WTC11 (cell line): ENCODE data around the gene PCGF1. TPM values are rescaled to one million over a fixed set of nuclear protein-coding genes. Genes with fewer than 3 reads are reported as not detected.

Experiments
- ATAC-seq: fragments of 200-7000 bp; cut with Tn5 transposase; 2 replicates; pipeline ENCODE4 v1.10.0; 2021; ENCODE audit warnings: mild to moderate bottlenecking, moderate library complexity
- CTCF ChIA-PET: fragments of 300-600 bp; sonication (Branson Sonifier 250); formaldehyde crosslinking; loops from one replicate; lab custom pipeline; 2021; ENCODE audit warnings: antibody characterized with exemption; lab: Charles Lee
- POLR2A ChIA-PET: fragments of 350-600 bp; sonication (Branson Sonifier 250); formaldehyde crosslinking; loops from one replicate; lab custom pipeline; 2021; ENCODE audit warnings: antibody characterized with exemption; lab: Charles Lee
- DNase-seq: peaks from one replicate; pipeline ENCODE4 v3.0.0; 2021; ENCODE audit warnings: low spot score
- H3K27ac Mint-ChIP-seq: 2 replicates; pipeline ENCODE4 v1.8.0; 2021; ENCODE audit warnings: mixed read lengths
- H3K27me3 Mint-ChIP-seq: 2 replicates; pipeline ENCODE4 v1.8.0; 2021; ENCODE audit warnings: low read depth, mild to moderate bottlenecking, moderate library complexity, mixed read lengths
- H3K36me3 Mint-ChIP-seq: 2 replicates; pipeline ENCODE4 v1.8.0; 2021; ENCODE audit warnings: mixed read lengths
- H3K4me1 Mint-ChIP-seq: 2 replicates; pipeline ENCODE4 v1.8.0; 2022; ENCODE audit warnings: mixed read lengths
- H3K4me3 Mint-ChIP-seq: 2 replicates; pipeline ENCODE4 v1.8.0; 2021; ENCODE audit warnings: mild to moderate bottlenecking, moderate library complexity, mixed read lengths
- H3K9me3 Mint-ChIP-seq: 2 replicates; pipeline ENCODE4 v1.8.0; 2021; ENCODE audit warnings: mixed read lengths
- ARID4B ChIP-seq: sonication (generic); formaldehyde crosslinking; IDR thresholded peaks from 2 replicates; pipeline ENCODE4 v1.8.0; 2023; ENCODE audit warnings: missing genetic modification reagents, mild to moderate bottlenecking, borderline replicate concordance
- ATF1 ChIP-seq: sonication (generic); formaldehyde crosslinking; IDR thresholded peaks from 2 replicates; pipeline ENCODE4 v1.8.1; 2023; ENCODE audit warnings: mild to moderate bottlenecking, moderate library complexity, missing genetic modification reagents
- EMX1 ChIP-seq: fragments of 250-450 bp; sonication (Bioruptor Pico); IDR thresholded peaks from 2 replicates; pipeline ENCODE4 v1.8.0; 2021; ENCODE audit warnings: mild to moderate bottlenecking
- FOXP1 ChIP-seq: sonication (generic); formaldehyde crosslinking; IDR thresholded peaks from 2 replicates; pipeline ENCODE4 v1.8.0; 2022; ENCODE audit warnings: missing genetic modification reagents, mild to moderate bottlenecking, moderate library complexity, borderline replicate concordance
- IRF1 ChIP-seq: sonication (generic); formaldehyde crosslinking; IDR thresholded peaks from 2 replicates; pipeline ENCODE4 v1.8.0; 2023; ENCODE audit warnings: missing genetic modification reagents
- OVOL2 ChIP-seq: fragments of 250-450 bp; sonication (Bioruptor Pico); IDR thresholded peaks from 2 replicates; pipeline ENCODE4 v1.9.0; 2021; ENCODE audit warnings: mild to moderate bottlenecking, borderline replicate concordance
- PREB ChIP-seq: sonication (generic); formaldehyde crosslinking; IDR thresholded peaks from 2 replicates; pipeline ENCODE4 v1.8.1; 2022; ENCODE audit warnings: mild to moderate bottlenecking, missing genetic modification reagents, moderate library complexity, borderline replicate concordance
- RELA ChIP-seq: sonication (generic); formaldehyde crosslinking; IDR thresholded peaks from 2 replicates; pipeline ENCODE4 v1.8.1; 2022; ENCODE audit warnings: missing genetic modification reagents, mild to moderate bottlenecking, borderline replicate concordance
- TP53 ChIP-seq: sonication (generic); formaldehyde crosslinking; IDR thresholded peaks from 2 replicates; pipeline ENCODE4 v1.8.1; 2023; ENCODE audit warnings: mild to moderate bottlenecking, missing genetic modification reagents
- ZBTB21 ChIP-seq: sonication (generic); formaldehyde crosslinking; IDR thresholded peaks from 2 replicates; pipeline ENCODE4 v1.8.1; 2023; ENCODE audit warnings: mild to moderate bottlenecking, missing genetic modification reagents, borderline replicate concordance
- ZNF232 ChIP-seq: sonication (generic); formaldehyde crosslinking; IDR thresholded peaks from 2 replicates; pipeline ENCODE4 v1.8.0; 2022; ENCODE audit warnings: mild to moderate bottlenecking, missing genetic modification reagents
- ZNF317 ChIP-seq: sonication (generic); formaldehyde crosslinking; IDR thresholded peaks from 2 replicates; pipeline ENCODE4 v1.8.1; 2023; ENCODE audit warnings: low read depth, mild to moderate bottlenecking, moderate library complexity, missing genetic modification reagents, borderline replicate concordance
- total RNA-seq: library from RNA; stranded (reverse); gene quantifications from 3 replicates; pipeline ENCODE4 v1.2.3, GENCODE V29; 2021
- TF ChIP-seq, protein P1 (sequence below): sonication (generic); formaldehyde crosslinking; IDR thresholded peaks from 2 replicates; pipeline ENCODE4 v1.8.1; 2023; ENCODE audit warnings: mild to moderate bottlenecking, missing genetic modification reagents, moderate library complexity
- TF ChIP-seq, protein P2 (sequence below): sonication (generic); formaldehyde crosslinking; IDR thresholded peaks from 2 replicates; pipeline ENCODE4 v1.8.1; 2022; ENCODE audit warnings: mild to moderate bottlenecking, moderate library complexity, missing genetic modification reagents
- TF ChIP-seq, protein P3 (sequence below): sonication (generic); formaldehyde crosslinking; IDR thresholded peaks from 2 replicates; pipeline ENCODE4 v1.8.0; 2022; ENCODE audit warnings: mild to moderate bottlenecking, missing genetic modification reagents
- TF ChIP-seq, protein P4 (sequence below): sonication (generic); formaldehyde crosslinking; IDR thresholded peaks from 2 replicates; pipeline ENCODE4 v1.8.1; 2023; ENCODE audit warnings: mild to moderate bottlenecking, missing genetic modification reagents, moderate library complexity
- TF ChIP-seq, protein P5 (sequence below): sonication (generic); formaldehyde crosslinking; conservative IDR thresholded peaks from 2 replicates; pipeline ENCODE4 v1.8.1; 2022; ENCODE audit warnings: mild to moderate bottlenecking, missing genetic modification reagents

The PCGF1 gene
- total RNA-seq, 1 experiment from 2014 or later: 15.7 TPM

GRCh38 chr2:74481961-74482800 lies 25.3 kb downstream of the PCGF1 start:
- DNase-seq: peak; percentile 66
- no peaks in the 10 kb centered on the region for H3K9me3 Mint-ChIP-seq

More at GRCh38 chr2:74481961-74482800, 25.3 kb downstream of the PCGF1 start:
- POLR2A ChIA-PET: interaction anchor here (0.5 to 2.2 kb wide), 6 partner anchors 10 to 61 kb away, joined by 4 to 13 read pairs (median 5); partner anchors contain the start of genes C2orf81, DQX1, LBX2 and MRPL53
- peaks cover 22% of the 10 kb centered on the region for H3K36me3 Mint-ChIP-seq
- peak overlapping the region; percentile 100 for H3K4me3 Mint-ChIP-seq
- ATAC-seq: peak; percentile 21
- H3K27ac Mint-ChIP-seq: peak overlapping the region; percentile 100
- CTCF ChIA-PET: interaction anchor here (0.8 to 4.6 kb wide), 25 partner anchors 9 to 193 kb away, joined by 3 to 43 read pairs (median 7); partner anchors contain the start of genes AUP1, DQX1, HTRA2 and INO80B
- no peaks in the 10 kb centered on the region for H3K27me3 Mint-ChIP-seq
- peaks cover 10% of the 10 kb centered on the region for H3K4me1 Mint-ChIP-seq
- TF ChIP-seq, protein P1, sequence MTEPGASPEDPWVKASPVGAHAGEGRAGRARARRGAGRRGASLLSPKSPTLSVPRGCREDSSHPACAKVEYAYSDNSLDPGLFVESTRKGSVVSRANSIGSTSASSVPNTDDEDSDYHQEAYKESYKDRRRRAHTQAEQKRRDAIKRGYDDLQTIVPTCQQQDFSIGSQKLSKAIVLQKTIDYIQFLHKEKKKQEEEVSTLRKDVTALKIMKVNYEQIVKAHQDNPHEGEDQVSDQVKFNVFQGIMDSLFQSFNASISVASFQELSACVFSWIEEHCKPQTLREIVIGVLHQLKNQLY (CRISPR knock-in tag): no peak
- TF ChIP-seq, protein P2, sequence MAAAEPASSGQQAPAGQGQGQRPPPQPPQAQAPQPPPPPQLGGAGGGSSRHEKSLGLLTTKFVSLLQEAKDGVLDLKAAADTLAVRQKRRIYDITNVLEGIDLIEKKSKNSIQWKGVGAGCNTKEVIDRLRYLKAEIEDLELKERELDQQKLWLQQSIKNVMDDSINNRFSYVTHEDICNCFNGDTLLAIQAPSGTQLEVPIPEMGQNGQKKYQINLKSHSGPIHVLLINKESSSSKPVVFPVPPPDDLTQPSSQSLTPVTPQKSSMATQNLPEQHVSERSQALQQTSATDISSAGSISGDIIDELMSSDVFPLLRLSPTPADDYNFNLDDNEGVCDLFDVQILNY (CRISPR knock-in tag): peak; percentile 62
- TF ChIP-seq FOXP1 (CRISPR knock-in tag): no peak; the same call in 1 of the 2 replicates
- no peak for TF ChIP-seq EMX1 (CRISPR knock-in tag)
- peak; percentile 40; the same call in 1 of the 2 replicates for TF ChIP-seq ZBTB21 (CRISPR knock-in tag)
- no peak for TF ChIP-seq OVOL2 (CRISPR knock-in tag)
- TF ChIP-seq ATF1 (CRISPR knock-in tag): no peak
- TF ChIP-seq ZNF232 (CRISPR knock-in tag): no peak
- peak; percentile 81; the same call in 1 of the 2 replicates for TF ChIP-seq RELA (CRISPR knock-in tag)
- TF ChIP-seq ZNF317: no peak; the same call in 1 of the 2 replicates
- TF ChIP-seq, protein P3, sequence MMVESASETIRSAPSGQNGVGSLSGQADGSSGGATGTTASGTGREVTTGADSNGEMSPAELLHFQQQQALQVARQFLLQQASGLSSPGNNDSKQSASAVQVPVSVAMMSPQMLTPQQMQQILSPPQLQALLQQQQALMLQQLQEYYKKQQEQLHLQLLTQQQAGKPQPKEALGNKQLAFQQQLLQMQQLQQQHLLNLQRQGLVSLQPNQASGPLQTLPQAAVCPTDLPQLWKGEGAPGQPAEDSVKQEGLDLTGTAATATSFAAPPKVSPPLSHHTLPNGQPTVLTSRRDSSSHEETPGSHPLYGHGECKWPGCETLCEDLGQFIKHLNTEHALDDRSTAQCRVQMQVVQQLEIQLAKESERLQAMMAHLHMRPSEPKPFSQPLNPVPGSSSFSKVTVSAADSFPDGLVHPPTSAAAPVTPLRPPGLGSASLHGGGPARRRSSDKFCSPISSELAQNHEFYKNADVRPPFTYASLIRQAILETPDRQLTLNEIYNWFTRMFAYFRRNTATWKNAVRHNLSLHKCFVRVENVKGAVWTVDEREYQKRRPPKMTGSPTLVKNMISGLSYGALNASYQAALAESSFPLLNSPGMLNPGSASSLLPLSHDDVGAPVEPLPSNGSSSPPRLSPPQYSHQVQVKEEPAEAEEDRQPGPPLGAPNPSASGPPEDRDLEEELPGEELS (CRISPR knock-in tag): no peak
- TF ChIP-seq, protein P4, sequence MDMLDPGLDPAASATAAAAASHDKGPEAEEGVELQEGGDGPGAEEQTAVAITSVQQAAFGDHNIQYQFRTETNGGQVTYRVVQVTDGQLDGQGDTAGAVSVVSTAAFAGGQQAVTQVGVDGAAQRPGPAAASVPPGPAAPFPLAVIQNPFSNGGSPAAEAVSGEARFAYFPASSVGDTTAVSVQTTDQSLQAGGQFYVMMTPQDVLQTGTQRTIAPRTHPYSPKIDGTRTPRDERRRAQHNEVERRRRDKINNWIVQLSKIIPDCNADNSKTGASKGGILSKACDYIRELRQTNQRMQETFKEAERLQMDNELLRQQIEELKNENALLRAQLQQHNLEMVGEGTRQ (CRISPR knock-in tag): no peak
- TF ChIP-seq, protein P5, sequence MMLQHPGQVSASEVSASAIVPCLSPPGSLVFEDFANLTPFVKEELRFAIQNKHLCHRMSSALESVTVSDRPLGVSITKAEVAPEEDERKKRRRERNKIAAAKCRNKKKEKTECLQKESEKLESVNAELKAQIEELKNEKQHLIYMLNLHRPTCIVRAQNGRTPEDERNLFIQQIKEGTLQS (CRISPR knock-in tag): no peak
- 0 out of 2 replicates have a peak, but pooled peaks have one; percentile 10 for TF ChIP-seq ARID4B (CRISPR knock-in tag)
- no peak for TF ChIP-seq TP53 (CRISPR knock-in tag)
- TF ChIP-seq IRF1: 0 out of 2 replicates have a peak, but pooled peaks have one; percentile 21
- no peak; the same call in 1 of the 2 replicates for TF ChIP-seq PREB
